Measurements from ENCODE around the gene MAP3K9. TPM values are rescaled to one million over a fixed set of nuclear protein-coding genes. Genes with fewer than 3 reads are reported as not detected.
A peak's percentile ranks its signal among the peaks of the same experiment; 100 is the strongest.

Gene MAP3K9
- total RNA-seq (2021; ENCODE audit: unreplicated experiment) (12.1 TPM), Bru-seq, nascent RNA (percentile 70 among the genes with signal in this experiment), BruChase-seq, experiment 1, labeled RNA remaining after a 2-hour chase (percentile 72 among the genes with signal in this experiment), BruChase-seq, experiment 2, labeled RNA remaining after a 6-hour chase (percentile 69 among the genes with signal in this experiment)
- polyA plus RNA-seq (2012; ENCODE audit: insufficient read length) = 7.2 TPM
- long read RNA-seq, partial matches to known transcripts = 1 of 8 reads
- long read RNA-seq, other reads (novel, unspliced or antisense) = 7 of 8 reads

- peak within 1 kb of the TSS; percentile 83 to 89 for H3K4me3 ChIP-seq (ENCODE audit: low read depth in 2 of 2, low read length in 2 of 2)
- TF ChIP-seq POLR2AphosphoS5 (IDR thresholded peaks at IDR 0.05; ENCODE audit: low read depth, low read length) (no peak), SIN3A (IDR thresholded peaks at IDR 0.05; ENCODE audit: borderline replicate concordance, insufficient read depth, low read depth, low read length) (0 out of 2 replicates have a peak, but pooled peaks have one; percentile 16), CTCF (IDR thresholded peaks at IDR 0.05) (no peak), TCF7L2 (IDR thresholded peaks at IDR 0.05; ENCODE audit: low read depth, low read length) (peak; percentile 82)
- TF ChIP-seq, protein P1, sequence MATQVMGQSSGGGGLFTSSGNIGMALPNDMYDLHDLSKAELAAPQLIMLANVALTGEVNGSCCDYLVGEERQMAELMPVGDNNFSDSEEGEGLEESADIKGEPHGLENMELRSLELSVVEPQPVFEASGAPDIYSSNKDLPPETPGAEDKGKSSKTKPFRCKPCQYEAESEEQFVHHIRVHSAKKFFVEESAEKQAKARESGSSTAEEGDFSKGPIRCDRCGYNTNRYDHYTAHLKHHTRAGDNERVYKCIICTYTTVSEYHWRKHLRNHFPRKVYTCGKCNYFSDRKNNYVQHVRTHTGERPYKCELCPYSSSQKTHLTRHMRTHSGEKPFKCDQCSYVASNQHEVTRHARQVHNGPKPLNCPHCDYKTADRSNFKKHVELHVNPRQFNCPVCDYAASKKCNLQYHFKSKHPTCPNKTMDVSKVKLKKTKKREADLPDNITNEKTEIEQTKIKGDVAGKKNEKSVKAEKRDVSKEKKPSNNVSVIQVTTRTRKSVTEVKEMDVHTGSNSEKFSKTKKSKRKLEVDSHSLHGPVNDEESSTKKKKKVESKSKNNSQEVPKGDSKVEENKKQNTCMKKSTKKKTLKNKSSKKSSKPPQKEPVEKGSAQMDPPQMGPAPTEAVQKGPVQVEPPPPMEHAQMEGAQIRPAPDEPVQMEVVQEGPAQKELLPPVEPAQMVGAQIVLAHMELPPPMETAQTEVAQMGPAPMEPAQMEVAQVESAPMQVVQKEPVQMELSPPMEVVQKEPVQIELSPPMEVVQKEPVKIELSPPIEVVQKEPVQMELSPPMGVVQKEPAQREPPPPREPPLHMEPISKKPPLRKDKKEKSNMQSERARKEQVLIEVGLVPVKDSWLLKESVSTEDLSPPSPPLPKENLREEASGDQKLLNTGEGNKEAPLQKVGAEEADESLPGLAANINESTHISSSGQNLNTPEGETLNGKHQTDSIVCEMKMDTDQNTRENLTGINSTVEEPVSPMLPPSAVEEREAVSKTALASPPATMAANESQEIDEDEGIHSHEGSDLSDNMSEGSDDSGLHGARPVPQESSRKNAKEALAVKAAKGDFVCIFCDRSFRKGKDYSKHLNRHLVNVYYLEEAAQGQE (IDR thresholded peaks at IDR 0.05; ENCODE audit: insufficient read depth in 1 of 2, low read depth in 2 of 2, low read length in 1 of 2) = no peak
- no peaks in the 10 kb centered on the region for H3K9me3 ChIP-seq (ENCODE audit: control insufficient read depth, insufficient read depth, low read depth, low read length)
- peak within 1 kb of the TSS; percentile 84 for H3K27ac ChIP-seq (ENCODE audit: low read length)
- DNase-seq (ENCODE audit: low read depth, low spot score) (peak; percentile 74), ATAC-seq (peak; percentile 95)
- ChIA-PET CTCF (interaction anchor here (0.6 to 1.2 kb wide), 3 partner anchors 8 to 911 kb away, joined by 4 to 12 read pairs (median 6); no protein-coding TSS in a partner anchor), POLR2A (interaction anchor here (0.6 kb wide), 5 partner anchors 12 to 1036 kb away, joined by 3 to 6 read pairs (median 3); no protein-coding TSS in a partner anchor)
- no TSS peak for BruUV-seq (replicated peaks)
- peaks cover 15% of the 10 kb centered on the region for H3K4me1 ChIP-seq (ENCODE audit: control insufficient read depth, insufficient read depth, low read length)
- H3K36me3 ChIP-seq (ENCODE audit: control insufficient read depth, insufficient read depth, low read length) = no peaks in the 10 kb centered on the region; the same call in 1 of the 2 replicates
- no peaks in the 10 kb centered on the region for H3K27me3 ChIP-seq (ENCODE audit: control insufficient read depth, insufficient read depth, low read length)
- intact Hi-C loops (cut with micrococcal nuclease; ENCODE audit: unreplicated experiment) (loop anchor here (5.0 kb wide), 1 partner anchor 187 kb away; no protein-coding TSS in a partner anchor), in situ Hi-C loops (cut with HindIII; ENCODE audit: low pct_unique_long_range_greater_than_20kb, low sequenced_read_pairs) (no loop called here)
These were observed at the start of gene MAP3K9 for GRCh38 chr14:70809225-70810219. Gene MAP3K9, minus strand, starts transcription at chr14:70809513. Its CDS starts 342 bp downstream, at chr14:70809171.

GRCh38 chr14:70858641-70859040 lies 49.3 kb upstream of the MAP3K9 start:
- no TSS peak for BruUV-seq (replicated peaks)
- Histone ChIP-seq H3K36me3 (ENCODE audit: control insufficient read depth, insufficient read depth, low read length) (no peaks in the 10 kb centered on the region), H3K27ac (ENCODE audit: low read length) (no peak overlapping the region), H3K4me3 (ENCODE audit: low read depth in 2 of 2, low read length in 2 of 2) (no peak overlapping the region), H3K4me1 (ENCODE audit: control insufficient read depth, insufficient read depth, low read length) (no peaks in the 10 kb centered on the region), H3K9me3 (ENCODE audit: control insufficient read depth, insufficient read depth, low read depth, low read length) (no peaks in the 10 kb centered on the region), H3K27me3 (ENCODE audit: control insufficient read depth, insufficient read depth, low read length) (no peaks in the 10 kb centered on the region)
- intact Hi-C loops (cut with micrococcal nuclease; ENCODE audit: unreplicated experiment) (no loop called here), in situ Hi-C loops (cut with HindIII; ENCODE audit: low pct_unique_long_range_greater_than_20kb, low sequenced_read_pairs) (no loop called here)
- ATAC-seq (no peak), DNase-seq (ENCODE audit: low read depth, low spot score) (no peak)
- POLR2A ChIA-PET = no interaction called here
- TF ChIP-seq SIN3A (IDR thresholded peaks at IDR 0.05; ENCODE audit: borderline replicate concordance, insufficient read depth, low read depth, low read length) (no peak), TCF7L2 (IDR thresholded peaks at IDR 0.05; ENCODE audit: low read depth, low read length) (no peak), CTCF (IDR thresholded peaks at IDR 0.05) (peak; percentile 15)
- TF ChIP-seq, protein P1 (IDR thresholded peaks at IDR 0.05; ENCODE audit: insufficient read depth in 1 of 2, low read depth in 2 of 2, low read length in 1 of 2) = no peak
- CTCF ChIA-PET = no interaction called here

All from Panc1 (cell line).